CD1c-positive myeloid dendritic cell (primary cell): Measurements from ENCODE around the gene HK1.
A peak's percentile ranks its signal among the peaks of the same experiment; 100 is the strongest.
"Not testable (repeated sequence)": the region's sequence is repeated elsewhere in the genome, so short reads cannot be mapped to it uniquely, and the experiment has no call there.

Experiments
- DNase-seq: peaks from one replicate; pipeline ENCODE4 v3.0.0-alpha.2; 2016; ENCODE audit errors: extremely low spot score

HK1 gene

GRCh38 chr10:69327463-69328379, 49.4 kb downstream of the HK1 start:
- peak; percentile 75 for DNase-seq

GRCh38 chr10:69328380-69328735, 50.1 kb downstream of the HK1 start:
- no peak for DNase-seq

- DNase-seq, result not testable (repeated sequence)
Observed at GRCh38 chr10:69328888-69329287, 50.6 kb downstream of the HK1 start.

DNA sequence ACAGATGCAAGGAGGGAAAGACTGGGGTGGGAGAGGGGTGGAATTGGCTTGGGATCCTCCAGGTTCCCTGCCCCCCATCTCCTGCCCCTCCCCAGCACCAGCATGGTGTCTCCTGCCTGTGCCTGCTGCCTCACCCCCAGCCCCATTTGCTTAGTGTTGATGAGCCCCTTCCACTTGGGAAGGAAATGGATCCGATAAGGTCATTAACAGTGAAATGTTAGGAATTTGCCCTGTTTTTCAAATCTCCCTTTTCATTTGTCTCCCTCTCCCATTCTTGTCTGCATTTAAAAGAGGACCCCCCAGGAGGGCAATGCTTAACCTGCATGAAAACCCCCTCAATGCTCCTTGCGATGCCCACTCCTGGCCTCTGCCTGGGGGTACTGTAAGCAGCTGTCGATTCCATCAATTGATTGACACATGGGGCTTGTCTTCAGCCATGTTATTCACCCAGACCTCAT, 51.5 kb downstream of the HK1 start:
- DNase-seq, result no peak

- no peak for DNase-seq
Observed at GRCh38 chr10:69331161-69331560, 52.9 kb downstream of the HK1 start.

- DNase-seq, result no peak
Observed at GRCh38 chr10:69332278-69333010, 54.1 kb downstream of the HK1 start.

GRCh38 chr10:69333205-69333604, 54.9 kb downstream of the HK1 start:
- DNase-seq, result no peak

DNA sequence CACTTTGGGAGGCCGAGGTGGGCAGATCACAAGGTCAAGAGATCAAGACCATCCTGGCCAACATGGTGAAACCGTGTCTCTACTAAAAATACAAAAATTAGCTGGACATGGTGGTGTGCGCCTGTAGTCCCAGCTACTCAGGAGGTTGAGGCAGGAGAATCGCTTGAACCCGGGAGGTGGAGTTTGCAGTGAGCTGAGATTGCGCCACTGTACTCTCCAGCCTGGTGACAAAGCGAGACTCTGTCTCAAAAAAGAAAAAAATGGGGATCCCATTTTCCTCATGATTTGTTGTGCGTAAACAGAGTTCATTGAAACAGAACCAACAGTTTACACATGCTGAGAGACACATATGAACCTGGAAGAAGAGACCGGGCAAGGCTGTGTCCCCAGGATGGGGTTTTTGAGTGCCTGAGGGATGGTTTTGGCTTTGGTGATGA, 55.6 kb downstream of the HK1 start:
- DNase-seq, result peak; percentile 27

DNA sequence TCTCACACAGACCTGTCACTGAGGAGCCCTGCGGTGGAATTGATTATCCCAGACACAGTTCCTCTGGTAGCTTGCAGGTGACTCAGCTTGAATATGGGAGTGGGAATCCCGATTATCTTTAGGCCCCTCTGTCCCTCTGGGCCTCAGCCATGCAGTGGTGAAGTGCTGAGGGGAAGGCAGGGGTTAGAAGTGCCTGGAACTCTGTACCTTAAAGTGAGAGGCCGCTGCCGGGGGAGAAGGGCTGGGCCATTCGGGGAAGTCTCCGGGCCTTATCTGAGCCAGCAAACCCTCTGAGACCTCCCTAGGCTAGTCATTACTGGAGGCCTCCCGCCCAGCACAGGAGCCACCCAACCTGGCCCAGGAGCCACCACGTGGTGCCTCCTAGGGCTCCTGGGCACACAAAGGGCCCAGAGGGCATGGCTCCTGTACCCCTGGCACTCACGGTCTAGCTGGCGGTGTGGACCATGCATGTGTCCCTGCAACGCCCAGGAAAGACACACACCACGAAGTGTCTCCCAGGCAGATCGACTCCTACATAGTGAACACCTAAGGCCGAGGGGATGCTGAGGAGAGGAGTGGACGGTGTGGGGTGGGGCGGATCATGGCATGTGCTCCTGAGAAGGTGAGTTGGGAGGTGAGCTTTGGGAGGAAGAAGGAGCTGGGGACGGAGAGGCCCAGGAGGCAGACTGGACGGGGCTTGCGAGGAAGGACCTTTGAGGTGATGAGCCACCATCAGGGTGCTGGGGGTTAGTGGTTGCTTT, 56.2 kb downstream of the HK1 start:
- no peak for DNase-seq

- peak; percentile 90 for DNase-seq
Observed at GRCh38 chr10:69335063-69335587, 56.8 kb downstream of the HK1 start.

DNA sequence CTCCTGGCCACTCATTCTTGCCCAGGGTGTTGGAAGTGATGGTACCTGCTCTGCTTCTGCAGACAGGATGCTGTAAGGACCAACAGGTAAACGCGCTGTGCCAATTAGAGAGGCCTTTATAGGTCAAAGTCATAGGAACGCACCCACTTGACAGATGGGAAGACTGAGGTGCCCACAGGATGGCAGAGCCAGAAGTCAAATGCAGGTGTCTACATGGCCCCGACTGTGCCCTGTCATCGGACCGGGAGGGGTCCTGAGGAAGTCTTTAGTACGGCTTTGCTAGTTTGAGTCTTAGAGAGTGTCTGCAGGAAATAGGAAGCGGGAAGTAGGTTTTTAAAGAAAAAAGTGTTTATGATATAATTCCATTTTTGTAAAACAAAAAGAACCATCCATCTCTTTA, 57.3 kb downstream of the HK1 start:
- no peak for DNase-seq

DNA sequence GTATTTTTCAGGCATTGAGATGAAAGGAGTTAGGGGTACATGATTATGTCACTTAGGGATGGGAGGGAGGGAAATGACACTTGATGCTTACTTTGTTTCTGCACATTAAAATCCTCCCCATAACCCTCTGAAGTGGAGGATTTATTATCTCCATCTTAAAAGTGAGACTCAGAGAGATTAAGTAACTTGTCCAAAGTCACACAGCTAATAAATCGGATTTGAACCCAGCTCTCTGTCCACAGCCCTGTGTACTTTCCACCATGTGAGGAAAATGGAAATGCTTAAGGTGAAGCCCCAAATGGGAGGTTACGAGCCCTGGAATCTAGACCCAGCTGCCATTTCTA, 58.6 kb downstream of the HK1 start:
- no peak for DNase-seq

DNA sequence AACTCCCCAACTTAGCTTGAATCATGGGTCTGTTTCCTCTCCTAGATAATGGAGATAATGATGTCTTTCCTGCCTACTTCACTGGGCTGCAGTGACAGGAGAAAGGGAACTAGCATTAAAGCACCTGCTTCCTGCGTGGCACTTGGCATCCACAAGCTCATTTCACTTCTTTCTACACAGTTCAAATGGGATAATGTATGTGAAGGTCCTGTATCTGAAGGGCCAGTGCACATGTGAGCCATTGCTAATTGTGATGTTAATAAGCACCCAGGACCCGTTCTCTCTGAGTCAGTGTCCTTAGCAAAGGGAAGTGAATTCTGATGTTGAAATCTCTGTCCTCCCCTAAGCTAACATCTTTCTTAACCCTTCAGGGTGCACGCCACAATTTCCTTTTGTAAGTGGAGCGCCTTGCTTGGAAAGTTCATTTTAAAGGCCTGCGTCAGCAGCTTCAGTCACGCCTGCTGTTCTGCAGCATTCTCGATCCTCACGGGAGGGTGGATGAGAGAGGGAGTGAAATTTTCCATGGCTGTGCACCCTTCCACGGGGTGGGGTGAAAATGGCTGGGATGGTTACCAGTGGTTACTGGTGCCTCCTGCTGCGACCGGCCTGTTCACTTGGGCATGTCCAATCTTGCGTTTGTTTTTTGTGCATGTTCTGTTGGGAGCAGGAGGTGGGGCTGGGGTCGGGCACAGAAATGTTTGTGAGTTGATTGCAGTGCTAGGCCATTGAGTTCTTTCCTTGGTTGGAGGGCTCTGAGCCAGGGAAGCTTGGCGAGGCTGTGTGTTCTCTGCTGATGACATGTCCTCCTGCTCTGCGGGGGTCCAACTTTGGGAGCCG, 59.2 kb downstream of the HK1 start:
- peak; percentile 91 for DNase-seq

DNA sequence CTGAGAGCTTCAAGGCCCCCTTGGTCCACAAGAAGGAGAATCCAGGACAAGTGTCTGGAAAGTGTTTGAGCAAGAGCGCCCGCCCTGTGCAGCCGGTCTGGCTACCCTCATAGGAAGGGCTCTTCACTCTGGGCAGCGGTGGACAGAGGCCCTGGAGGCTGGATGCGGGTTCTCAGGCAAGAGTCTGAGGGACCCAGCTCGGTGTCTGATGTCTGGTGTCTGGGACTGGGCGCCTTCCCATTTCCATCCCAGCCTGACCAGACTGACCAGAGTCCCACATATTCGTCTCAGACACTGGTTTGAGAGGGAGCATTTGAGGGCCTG, 59.8 kb downstream of the HK1 start:
- no peak for DNase-seq

DNA sequence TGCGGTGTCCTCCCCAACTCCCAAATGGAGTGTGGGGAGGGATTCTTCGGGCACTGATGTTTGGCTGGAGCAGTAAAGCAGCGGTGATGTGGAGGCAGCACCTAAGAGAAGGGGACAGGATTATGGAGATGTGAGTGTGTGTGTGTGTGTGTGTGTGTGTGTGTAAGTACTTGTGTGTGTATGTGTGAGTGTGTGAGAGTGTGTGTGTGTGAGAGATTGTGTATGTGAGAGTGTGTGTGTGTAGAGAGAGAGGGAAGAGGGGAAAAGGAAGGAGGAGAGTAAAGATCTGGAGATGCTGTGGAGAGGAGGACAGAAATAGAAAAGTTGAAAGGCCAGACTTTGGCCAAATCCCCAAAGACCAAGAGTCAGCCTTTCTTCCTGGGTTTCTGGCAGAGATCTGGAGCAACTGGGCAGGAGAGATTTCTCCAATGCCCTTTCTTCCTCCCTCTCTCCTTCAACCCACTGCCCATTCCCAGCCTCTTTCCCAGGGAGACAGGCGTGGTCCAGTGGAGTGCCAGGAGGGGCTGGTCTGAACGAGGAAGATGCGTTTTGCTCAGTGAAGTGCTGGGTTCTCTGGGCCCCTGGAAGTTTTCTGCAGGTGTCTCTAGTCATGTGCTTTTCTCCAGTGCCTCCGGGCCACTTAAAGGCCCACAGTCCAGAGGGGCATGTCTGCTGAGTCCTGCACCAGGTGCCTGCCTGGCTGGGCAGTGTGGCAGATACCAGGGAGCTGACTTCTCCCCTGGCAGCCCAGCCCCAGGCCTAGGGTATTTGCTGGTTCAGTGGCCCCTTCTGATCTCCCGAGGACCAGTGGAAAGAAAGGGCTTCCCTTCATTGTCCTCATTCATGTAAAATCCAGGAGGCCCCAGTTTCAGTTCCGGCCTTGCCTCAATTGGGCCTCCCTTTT, 60.5 kb downstream of the HK1 start:
- DNase-seq, result no peak

GRCh38 chr10:69340695-69341094, 62.4 kb downstream of the HK1 start:
- no peak for DNase-seq

GRCh38 chr10:69343905-69344304, 65.6 kb downstream of the HK1 start:
- DNase-seq, result no peak

GRCh38 chr10:69344591-69345252, 66.4 kb downstream of the HK1 start:
- no peak for DNase-seq

- DNase-seq, result no peak
Observed at GRCh38 chr10:69345402-69345801, 67.1 kb downstream of the HK1 start.
